K562 (cell line): Measurements from ENCODE around the gene NACA2.

Source experiments
- CTCF ChIP-seq, 3 experiments: IDR thresholded peaks in 2 of 3; conservative IDR thresholded peaks in 1 of 3; 2 replicates each; pipeline ENCODE4 v1.5.1; 2011 to 2012; ENCODE audit warnings: low read length in 3 of 3, mild to moderate bottlenecking in 3 of 3, control low read depth in 2 of 3, improper control_type of control experiment in 1 of 3, inconsistent platforms in 1 of 3, low read depth in 1 of 3, mixed read lengths in 1 of 3, moderate library complexity in 1 of 3; ENCODE audit not compliant: insufficient read depth in 2 of 3
- EP300 ChIP-seq: IDR thresholded peaks from 2 replicates; pipeline ENCODE4 v1.6.1; 2012; ENCODE audit warnings: low read length, improper control_type of control experiment
- GATAD2B ChIP-seq: fragments of 450-650 bp; IDR thresholded peaks from 2 replicates; pipeline ENCODE4 v1.6.1; 2017; ENCODE audit warnings: mild to moderate bottlenecking, borderline replicate concordance
- HDAC6 ChIP-seq: IDR thresholded peaks from 2 replicates; pipeline ENCODE4 v1.6.1; 2012; ENCODE audit warnings: low read depth, mild to moderate bottlenecking, control low read depth, inconsistent platforms, low read length, moderate library complexity
- PHF8 ChIP-seq: fragments of 200-600 bp; sonication (generic); IDR thresholded peaks from 2 replicates; pipeline ENCODE4 v1.6.1; 2012; ENCODE audit warnings: mixed run types, mild to moderate bottlenecking, inconsistent platforms, low read length, moderate library complexity, borderline replicate concordance
- SPI1 ChIP-seq: IDR thresholded peaks from 2 replicates; pipeline ENCODE4 v1.6.1; 2011; ENCODE audit warnings: low read depth, low read length, control low read depth, borderline replicate concordance
- ZNF282 ChIP-seq: sonication (generic); formaldehyde crosslinking; IDR thresholded peaks from 2 replicates; pipeline ENCODE4 v1.8.1; 2023; ENCODE audit warnings: missing genetic modification reagents
- TF ChIP-seq, protein P1 (sequence below): fragments of 250-450 bp; sonication (Bioruptor Pico); IDR thresholded peaks from 2 replicates; pipeline ENCODE4 v1.5.0; 2021

DNA sequence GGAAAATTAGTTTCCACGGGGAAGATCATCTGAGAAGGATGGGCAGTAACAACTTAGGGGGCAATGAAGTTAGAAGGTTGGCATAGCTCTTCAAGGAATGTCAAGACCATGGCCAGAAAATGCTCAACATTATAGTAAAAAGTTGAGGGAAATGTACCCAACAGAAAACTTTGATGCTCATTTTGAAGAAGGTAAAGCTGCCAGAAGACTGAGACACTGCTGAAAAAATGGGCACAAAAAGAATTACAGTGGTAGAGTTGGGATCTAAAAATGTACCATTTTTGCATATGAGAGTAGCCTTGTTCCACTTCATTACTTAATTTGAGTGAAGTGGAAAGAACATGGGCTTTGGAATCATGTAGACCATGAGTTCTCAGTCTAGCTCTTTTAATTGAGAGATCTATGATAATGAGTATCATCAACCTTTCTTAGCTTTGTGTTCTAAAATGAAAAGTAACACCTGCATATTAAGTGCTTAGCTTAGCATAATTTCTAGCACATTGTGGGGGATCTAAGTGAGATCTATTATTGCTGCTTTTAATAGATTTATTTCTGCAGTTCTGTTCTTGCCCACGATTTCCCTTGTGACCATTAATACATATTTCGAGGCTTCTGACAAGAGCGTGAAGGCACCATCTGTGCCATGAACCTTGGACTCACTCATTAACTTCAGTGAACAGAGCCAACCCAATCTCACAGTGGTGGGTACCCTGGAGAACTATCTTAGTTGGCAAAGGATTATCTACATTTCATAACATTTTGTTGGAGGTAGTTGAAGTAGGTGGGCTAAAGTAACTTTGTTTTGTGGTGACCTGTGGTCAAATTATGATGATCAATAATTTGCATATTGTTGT, 3.0 kb downstream of the NACA2 start:
- TF ChIP-seq ZNF282 (CRISPR knock-in tag) (no peak), CTCF (IDR thresholded peaks at IDR 0.05 in 2 of 3, conservative IDR thresholded peaks at IDR 0.05 in 1 of 3; ENCODE audit: insufficient read depth in 2 of 3, low read depth in 1 of 3, low read length in 3 of 3) (no peak), EP300 (no peak), SPI1 (no peak), HDAC6 (no peak), PHF8 (no peak), GATAD2B (no peak)
- TF ChIP-seq, protein P1, sequence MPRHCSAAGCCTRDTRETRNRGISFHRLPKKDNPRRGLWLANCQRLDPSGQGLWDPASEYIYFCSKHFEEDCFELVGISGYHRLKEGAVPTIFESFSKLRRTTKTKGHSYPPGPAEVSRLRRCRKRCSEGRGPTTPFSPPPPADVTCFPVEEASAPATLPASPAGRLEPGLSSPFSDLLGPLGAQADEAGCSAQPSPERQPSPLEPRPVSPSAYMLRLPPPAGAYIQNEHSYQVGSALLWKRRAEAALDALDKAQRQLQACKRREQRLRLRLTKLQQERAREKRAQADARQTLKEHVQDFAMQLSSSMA (CRISPR knock-in tag) = no peak
